PC-9 (cell line): Measurements from ENCODE around the gene FOXI2.

ENCODE experiments used
- CTCF ChIP-seq: fragments of 200-600 bp; sonication (generic); conservative IDR thresholded peaks from 2 replicates; pipeline ENCODE4 v1.6.1; 2017; ENCODE audit warnings: mixed run types, antibody characterized with exemption, mild to moderate bottlenecking, moderate library complexity
- EZH2 ChIP-seq: fragments of 200-600 bp; sonication (generic); IDR thresholded peaks from 2 replicates; pipeline ENCODE4 v1.8.0; 2017; ENCODE audit warnings: antibody characterized with exemption, low read depth

GRCh38 chr10:127736222-127736914 is 617 bp upstream of the FOXI2 start:
- no peak for TF ChIP-seq CTCF
- TF ChIP-seq EZH2: no peak
